Fibroblast of peridontal ligament (primary cell): Measurements from ENCODE around the gene LAMP5.

Source experiments
- DNase-seq: peaks from one replicate; pipeline ENCODE4 v3.0.0-alpha.2; 2010; ENCODE audit errors: extremely low read depth

LAMP5 gene

DNA sequence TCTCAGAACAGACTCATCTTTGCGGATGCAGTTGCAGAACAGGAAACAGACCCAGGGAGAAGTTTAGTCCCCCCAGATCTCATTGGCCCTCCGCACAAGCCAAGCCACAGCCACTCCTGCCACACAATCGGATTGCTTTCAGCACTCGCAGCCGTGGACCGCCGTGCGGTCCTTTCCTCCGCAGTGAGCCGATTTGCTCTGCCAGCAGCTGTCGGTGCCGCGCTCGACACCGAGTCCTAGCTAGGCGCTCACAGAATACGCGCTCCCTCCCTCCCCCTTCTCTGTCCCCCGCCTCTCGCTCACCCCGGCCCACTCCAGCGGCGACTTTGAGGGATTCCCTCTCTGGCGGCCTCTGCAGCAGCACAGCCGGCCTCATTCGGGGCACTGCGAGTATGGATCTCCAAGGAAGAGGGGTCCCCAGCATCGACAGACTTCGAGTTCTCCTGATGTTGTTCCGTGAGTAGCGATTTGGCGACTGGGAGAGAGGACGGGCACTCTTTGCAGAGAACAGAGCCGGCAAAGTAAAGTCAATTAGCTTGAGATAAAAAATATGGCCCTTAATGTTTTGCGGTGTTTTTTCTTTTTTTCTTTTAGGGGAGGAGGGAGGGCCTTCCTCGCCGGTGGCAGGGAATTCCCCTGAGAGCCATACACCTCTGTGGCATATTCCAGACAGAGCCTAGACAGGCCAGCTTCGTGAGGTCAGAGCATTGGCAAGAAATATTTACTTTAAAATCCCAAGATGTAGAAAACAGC is at the start of gene LAMP5:
Gene LAMP5, plus strand, starts transcription at position 130 of the 753 bp plus-strand sequence. Its CDS starts 263 bp downstream, at position 393.
- no peak for DNase-seq

GRCh38 chr20:9467995-9468394 is 46.4 kb upstream of the LAMP5 start:
- no peak for DNase-seq

DNA sequence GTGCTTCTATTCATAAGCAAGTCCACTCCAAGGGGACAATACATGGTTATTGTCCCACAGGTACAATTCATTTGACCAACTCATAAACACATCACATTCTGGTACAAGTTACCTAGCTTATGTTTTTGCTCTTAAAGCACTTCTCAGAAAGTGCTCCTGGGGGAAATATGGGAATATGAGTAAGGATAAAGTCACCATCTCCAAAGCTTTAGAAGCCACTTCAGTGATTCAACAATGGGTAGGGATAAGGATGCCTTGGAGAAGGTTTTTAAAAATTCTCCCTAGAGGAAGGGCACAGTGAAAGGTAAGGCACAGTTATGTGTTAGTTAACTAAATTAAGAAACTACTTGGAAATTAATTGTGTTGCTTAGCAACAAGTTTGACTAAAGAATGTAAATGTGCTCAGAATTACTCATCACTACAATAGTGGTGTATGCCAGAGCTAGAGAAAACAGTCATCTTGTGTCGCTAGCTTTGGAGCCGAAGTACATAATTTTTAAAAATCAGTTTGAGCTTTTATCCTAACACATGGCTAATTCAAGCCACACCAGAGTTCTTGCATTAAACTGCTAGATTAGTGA is 39.5 kb upstream of the LAMP5 start:
- peak; percentile 48 for DNase-seq

- no peak for DNase-seq
These were observed 38.9 kb upstream of the LAMP5 start for GRCh38 chr20:9475456-9475855.

DNA sequence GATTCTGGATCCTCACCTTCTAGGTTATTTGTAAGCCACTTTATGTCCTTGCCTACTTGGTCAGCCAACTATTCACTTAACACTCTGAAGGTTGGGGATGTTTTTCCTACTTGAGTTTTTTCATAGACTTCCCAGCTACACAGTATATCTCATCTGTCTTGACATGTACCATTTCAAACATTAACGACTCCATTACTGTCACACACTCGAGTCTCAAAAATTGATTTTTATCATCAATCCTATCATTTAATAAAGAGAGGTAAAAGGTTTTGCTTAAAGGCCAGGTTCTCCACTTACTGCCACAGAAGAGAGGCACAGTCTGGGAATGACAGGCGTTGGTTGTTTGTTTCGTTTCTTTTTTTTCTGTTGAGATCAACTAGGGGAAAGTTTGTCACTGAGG is 38.2 kb upstream of the LAMP5 start:
- no peak for DNase-seq

GRCh38 chr20:9476637-9477036 is 37.8 kb upstream of the LAMP5 start:
- no peak for DNase-seq

GRCh38 chr20:9478771-9479170 is 35.6 kb upstream of the LAMP5 start:
- DNase-seq = peak; percentile 55

- DNase-seq = no peak
These were observed 34.3 kb upstream of the LAMP5 start for GRCh38 chr20:9480066-9480465.

DNA sequence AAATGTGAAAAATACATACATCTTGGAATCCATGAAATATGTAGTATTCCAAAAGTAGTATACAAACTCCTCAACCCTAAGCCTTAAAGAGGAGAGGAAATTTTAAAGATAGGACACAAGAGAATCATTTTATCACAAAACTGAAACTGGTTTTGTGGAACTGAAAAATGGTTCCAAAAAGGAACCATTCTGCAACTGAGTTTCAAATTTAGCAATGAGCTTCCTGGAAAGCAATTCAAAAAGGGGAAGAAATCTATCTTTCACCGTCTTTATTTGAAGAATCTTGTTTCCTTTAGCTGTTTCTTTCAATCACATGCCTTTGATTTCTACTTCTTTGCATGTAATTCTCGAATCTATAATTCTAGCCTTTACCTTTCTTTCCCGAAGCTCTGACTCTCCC is 32.2 kb upstream of the LAMP5 start:
- no peak for DNase-seq

DNA sequence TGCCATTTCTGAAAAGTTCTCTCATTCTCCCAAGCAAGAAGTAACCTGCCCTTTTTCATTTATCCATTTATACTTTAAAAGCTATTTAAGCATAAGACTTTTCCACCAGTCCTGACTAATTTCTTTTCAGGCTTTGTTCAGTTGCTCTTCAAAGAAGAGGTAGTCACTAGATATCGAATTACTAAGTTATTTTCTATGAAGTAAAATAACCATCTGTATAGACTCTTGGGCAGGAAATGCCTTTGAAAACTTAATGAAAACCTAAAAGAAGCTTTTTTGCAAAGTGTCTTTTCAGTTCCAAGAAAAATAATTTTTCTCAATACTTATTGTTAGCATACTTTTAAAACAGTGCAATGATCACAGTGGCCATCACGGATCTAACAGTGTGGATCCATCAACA is 31.3 kb upstream of the LAMP5 start:
- DNase-seq = no peak

- DNase-seq = no peak
These were observed 28.6 kb upstream of the LAMP5 start for GRCh38 chr20:9485614-9486340.

DNA sequence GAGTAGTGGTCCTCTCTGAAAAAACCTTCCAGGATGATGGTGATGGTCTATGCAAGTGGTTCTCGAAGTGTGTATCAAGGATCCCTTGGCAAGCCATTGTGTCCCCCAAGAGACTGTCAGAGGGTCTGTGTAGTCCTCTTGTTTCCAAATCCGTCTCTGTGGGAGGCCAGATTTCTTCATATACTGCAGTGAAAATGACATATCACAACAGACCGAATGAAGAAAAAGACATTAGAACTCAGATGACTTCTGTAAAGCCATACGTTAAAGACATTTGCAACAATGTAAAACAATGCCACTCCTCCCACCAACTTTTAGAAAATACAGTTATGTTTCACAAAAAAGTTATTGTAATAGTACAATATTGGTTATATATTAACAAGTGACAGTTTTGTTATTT is 27.2 kb upstream of the LAMP5 start:
- DNase-seq = no peak

GRCh38 chr20:9488063-9488462 is 26.3 kb upstream of the LAMP5 start:
- DNase-seq = no peak

- peak; percentile 28 for DNase-seq
These were observed 24.2 kb upstream of the LAMP5 start for GRCh38 chr20:9490161-9490560.

DNA sequence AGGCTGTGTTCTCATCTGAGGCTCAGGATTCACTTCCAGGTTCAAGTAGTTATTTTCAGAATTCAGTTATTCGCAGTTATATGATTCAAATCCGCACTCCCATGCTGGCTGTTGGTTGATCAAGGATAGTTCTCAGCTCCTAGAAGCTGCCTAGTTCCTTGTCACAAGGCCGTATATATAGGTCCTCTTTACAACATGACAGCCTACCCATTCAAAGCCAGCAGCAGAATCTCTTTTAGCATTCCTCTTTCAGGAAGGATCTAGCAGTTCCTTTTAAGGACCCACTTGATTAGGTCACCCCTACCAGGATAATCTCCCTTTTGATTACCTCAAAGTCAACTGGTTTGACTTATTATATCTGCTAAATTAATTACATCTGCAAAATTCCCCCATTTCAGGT is 23.8 kb upstream of the LAMP5 start:
- no peak for DNase-seq

DNA sequence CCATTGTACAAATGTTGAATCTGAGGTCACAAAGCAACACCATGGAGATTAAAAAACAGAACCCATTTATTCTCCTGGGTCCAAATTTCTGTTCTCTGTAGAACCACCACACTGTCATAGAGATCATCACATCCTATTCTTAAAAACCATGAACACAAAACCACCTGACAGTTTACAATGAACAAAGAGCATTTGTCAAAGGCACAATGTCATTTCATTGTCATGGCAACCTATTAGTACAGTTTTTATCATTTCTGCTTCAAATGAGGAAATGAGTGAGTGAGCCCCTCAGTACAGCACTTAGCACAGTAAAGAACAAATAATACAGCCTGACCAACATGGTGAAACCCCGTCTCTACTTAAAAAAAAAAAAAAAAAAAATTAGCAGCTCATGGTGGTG is 23.1 kb upstream of the LAMP5 start:
- no peak for DNase-seq

- DNase-seq = peak; percentile 75
These were observed 22.3 kb upstream of the LAMP5 start for GRCh38 chr20:9492067-9492466.

DNA sequence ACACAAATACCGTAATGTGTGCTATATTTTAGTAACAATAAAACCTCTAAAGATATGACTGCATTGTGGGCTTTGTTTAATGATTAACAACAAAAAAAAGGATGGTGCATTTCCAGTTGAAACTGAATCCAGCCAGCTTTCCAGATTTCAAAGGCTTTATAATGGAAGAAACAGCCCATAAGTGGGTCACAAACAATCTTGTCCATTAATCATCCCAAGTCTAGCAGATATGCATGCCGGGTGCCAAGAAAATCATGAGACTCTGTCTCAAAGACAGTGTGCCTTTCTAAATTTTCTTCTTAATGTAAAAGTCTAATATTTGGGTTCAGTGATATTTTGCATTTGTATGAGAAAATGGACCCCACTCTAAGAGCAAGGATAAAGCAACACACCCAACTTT is 20.6 kb upstream of the LAMP5 start:
- no peak for DNase-seq

- DNase-seq = peak; percentile 29
These were observed 18.7 kb upstream of the LAMP5 start for GRCh38 chr20:9495701-9496100.

GRCh38 chr20:9496155-9496554 is 18.2 kb upstream of the LAMP5 start:
- DNase-seq = no peak

DNA sequence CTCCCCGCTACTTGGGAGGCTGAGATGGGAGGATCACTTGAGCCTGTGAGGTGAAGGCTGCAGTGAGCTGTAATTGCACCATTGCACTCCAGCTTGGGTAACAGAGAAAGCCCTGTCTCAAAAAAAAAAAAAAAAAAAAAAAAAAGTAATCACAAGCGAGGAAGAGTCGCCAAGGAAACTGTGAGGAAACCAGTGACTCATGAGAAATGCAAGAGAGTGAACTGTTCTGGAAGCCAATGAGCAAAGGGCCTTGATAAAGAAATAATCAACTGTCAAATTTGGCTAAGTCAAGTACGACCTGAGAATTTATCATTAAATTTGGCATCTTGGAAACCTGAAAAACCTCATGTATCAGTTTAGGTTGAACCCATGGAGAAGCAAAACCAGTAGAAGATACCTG is 16.1 kb upstream of the LAMP5 start:
- DNase-seq = peak; percentile 56

DNA sequence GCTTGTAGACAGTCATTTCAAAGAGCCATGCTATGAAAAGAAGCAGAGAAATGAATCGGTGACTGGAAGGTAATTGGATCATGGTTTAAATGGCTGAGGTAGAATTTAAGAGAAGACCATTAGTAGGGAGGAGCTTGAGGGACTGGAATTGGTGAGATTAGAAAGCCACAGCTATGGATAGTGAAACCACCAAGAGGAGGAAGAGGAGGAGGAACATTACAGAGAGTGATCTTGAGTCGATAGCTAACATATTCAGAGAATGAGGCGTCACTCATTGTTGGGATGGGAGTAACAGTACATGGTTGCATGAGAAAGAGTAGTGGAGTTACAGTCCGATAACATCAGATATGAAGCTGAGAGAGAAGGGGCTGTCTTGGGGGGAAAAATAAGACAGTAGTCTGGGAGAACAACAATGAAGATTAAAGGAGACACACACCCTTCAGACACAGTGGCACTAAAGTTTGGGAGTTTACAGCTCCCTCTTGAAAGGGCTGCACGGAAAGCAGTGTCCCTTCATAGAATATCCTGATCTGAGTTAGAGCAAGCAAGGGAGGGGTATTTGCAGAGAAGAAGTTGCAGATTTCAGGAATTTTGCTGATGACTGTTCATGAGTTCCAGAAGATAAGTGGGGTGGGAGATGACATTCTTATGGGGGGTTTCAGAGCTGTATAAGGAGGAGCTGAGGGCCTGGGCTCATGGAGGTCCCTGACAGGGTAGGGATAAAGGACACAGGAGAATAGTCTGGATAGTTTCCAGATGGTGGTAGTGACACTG is 15.1 kb upstream of the LAMP5 start:
- DNase-seq = no peak
